Large intestine (tissue), 12 donors: ENCODE data around the gene TJP3. TPM values are rescaled to one million over a fixed set of nuclear protein-coding genes. Genes with fewer than 3 reads are reported as not detected.

Source experiments
- DNase-seq, 2 donors: peaks; one replicate each; pipeline versions ENCODE4 v3.0.0 to v3.0.0-alpha.2; 2013
- H3K27ac ChIP-seq: one replicate; pipeline ENCODE4 v1.5.1; 2013; ENCODE audit warnings: low read length
- H3K27me3 ChIP-seq: 2 replicates; pipeline ENCODE4 v1.6.1; 2013; ENCODE audit warnings: low read length; ENCODE audit not compliant: control insufficient read depth, insufficient read depth
- H3K36me3 ChIP-seq: 2 replicates; pipeline ENCODE4 v1.6.1; 2013; ENCODE audit warnings: low read length; ENCODE audit not compliant: control insufficient read depth, insufficient read depth
- H3K4me1 ChIP-seq: one replicate; pipeline ENCODE4 v1.6.1; 2013; ENCODE audit warnings: low read length; ENCODE audit not compliant: control insufficient read depth, insufficient read depth
- H3K4me3 ChIP-seq: one replicate; pipeline ENCODE4 v1.5.1; 2013; ENCODE audit warnings: low read length
- H3K9me3 ChIP-seq: one replicate; pipeline ENCODE4 v1.6.1; 2013; ENCODE audit warnings: mild to moderate bottlenecking, low read depth, low read length, moderate library complexity; ENCODE audit not compliant: control insufficient read depth
- WGBS: methylation state at CpG from one replicate; pipeline ENCODE4 v1.1.5; 2013; ENCODE audit warnings: low lambda C conversion rate; ENCODE audit not compliant: insufficient coverage; 5-methylcytosine and 5-hydroxymethylcytosine counted together
- long read RNA-seq, 11 donors: transcript quantifications; one replicate each; lab custom pipeline, GENCODE V29; 2026
- polyA plus RNA-seq: library from polyadenylated mRNA; unstranded; fragments of 120-200 nt; gene quantifications from one replicate; pipeline ENCODE4 v1.2.1, GENCODE V29; 2013

The TJP3 gene, protein sequence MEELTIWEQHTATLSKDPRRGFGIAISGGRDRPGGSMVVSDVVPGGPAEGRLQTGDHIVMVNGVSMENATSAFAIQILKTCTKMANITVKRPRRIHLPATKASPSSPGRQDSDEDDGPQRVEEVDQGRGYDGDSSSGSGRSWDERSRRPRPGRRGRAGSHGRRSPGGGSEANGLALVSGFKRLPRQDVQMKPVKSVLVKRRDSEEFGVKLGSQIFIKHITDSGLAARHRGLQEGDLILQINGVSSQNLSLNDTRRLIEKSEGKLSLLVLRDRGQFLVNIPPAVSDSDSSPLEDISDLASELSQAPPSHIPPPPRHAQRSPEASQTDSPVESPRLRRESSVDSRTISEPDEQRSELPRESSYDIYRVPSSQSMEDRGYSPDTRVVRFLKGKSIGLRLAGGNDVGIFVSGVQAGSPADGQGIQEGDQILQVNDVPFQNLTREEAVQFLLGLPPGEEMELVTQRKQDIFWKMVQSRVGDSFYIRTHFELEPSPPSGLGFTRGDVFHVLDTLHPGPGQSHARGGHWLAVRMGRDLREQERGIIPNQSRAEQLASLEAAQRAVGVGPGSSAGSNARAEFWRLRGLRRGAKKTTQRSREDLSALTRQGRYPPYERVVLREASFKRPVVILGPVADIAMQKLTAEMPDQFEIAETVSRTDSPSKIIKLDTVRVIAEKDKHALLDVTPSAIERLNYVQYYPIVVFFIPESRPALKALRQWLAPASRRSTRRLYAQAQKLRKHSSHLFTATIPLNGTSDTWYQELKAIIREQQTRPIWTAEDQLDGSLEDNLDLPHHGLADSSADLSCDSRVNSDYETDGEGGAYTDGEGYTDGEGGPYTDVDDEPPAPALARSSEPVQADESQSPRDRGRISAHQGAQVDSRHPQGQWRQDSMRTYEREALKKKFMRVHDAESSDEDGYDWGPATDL
- polyA plus RNA-seq, result 73.4 TPM
- long read RNA-seq, donor 1, transcript TJP3-202 (21 exons, 3,350 nt), result major isoform, 6 of 7 reads
- long read RNA-seq, donor 1, partial matches to known transcripts, result 0 of 7 reads
- long read RNA-seq, donor 1, other reads (novel, unspliced or antisense), result 0 of 7 reads
- long read RNA-seq, donor 2, transcript TJP3-202 (21 exons, 3,350 nt), result major isoform, 6 of 29 reads
- long read RNA-seq, donor 2, partial matches to known transcripts, result 22 of 29 reads
- long read RNA-seq, donor 2, other reads (novel, unspliced or antisense), result 0 of 29 reads
- long read RNA-seq, donor 3, result 0 reads
- long read RNA-seq, donor 4, partial matches to known transcripts, result 0 of 1 reads
- long read RNA-seq, donor 4, other reads (novel, unspliced or antisense), result 0 of 1 reads
- long read RNA-seq, donor 5, partial matches to known transcripts, result 0 of 1 reads
- long read RNA-seq, donor 5, other reads (novel, unspliced or antisense), result 0 of 1 reads
- long read RNA-seq, donor 6, partial matches to known transcripts, result 19 of 30 reads
- long read RNA-seq, donor 6, other reads (novel, unspliced or antisense), result 5 of 30 reads
- long read RNA-seq, donor 7, partial matches to known transcripts, result 0 of 3 reads
- long read RNA-seq, donor 7, other reads (novel, unspliced or antisense), result 0 of 3 reads
- long read RNA-seq, donor 8, partial matches to known transcripts, result 10 of 12 reads
- long read RNA-seq, donor 8, other reads (novel, unspliced or antisense), result 0 of 12 reads
- long read RNA-seq, donor 9, transcript TJP3-202 (21 exons, 3,350 nt), result major isoform, 5 of 7 reads
- long read RNA-seq, donor 9, partial matches to known transcripts, result 0 of 7 reads
- long read RNA-seq, donor 9, other reads (novel, unspliced or antisense), result 0 of 7 reads
- long read RNA-seq, donor 10, partial matches to known transcripts, result 17 of 24 reads
- long read RNA-seq, donor 10, other reads (novel, unspliced or antisense), result 0 of 24 reads
- long read RNA-seq, donor 11, partial matches to known transcripts, result 0 of 5 reads
- long read RNA-seq, donor 11, other reads (novel, unspliced or antisense), result 0 of 5 reads

DNA sequence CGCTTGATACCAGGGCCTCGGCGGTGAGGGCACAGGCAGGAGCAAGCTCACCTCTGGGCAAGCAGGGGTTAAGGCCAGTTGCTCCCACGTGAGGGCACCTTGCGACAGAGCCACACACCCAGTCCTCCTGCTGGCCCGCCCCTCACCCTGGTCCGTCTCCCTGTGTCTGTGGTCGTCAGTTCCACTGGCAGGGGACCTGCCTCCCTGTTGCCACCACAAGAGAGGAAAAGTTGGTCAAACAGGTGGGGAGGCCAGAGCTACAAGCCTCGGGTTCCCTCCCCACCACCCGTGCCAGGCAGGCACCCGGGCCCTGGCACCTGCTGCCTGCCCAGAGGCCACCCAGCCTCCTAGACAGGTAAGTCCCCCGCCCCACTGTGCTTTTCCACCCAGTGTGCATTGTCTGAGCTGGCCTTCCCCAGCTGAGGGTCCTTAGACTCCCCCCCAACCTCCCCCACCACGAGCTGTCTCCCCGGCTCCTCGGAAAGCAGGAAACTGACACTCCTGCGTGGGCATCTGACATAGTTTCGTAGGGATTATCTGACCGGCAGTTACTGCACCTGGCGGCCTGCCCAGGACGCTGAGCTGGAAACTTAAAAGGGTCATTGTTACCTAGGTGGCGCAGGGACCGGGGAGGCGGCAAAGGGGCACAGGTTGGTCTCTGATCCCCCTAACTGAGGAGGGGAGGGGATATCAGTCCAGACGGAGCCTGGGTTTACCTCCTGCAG is at the start of gene TJP3:
TSS of gene TJP3 (plus strand) at position 178 of the 725 bp plus-strand sequence. CDS start 20,049 bp downstream, outside the sequence.
- Histone ChIP-seq H3K4me1 (peaks cover 28% of the 10 kb centered on the region), H3K9me3 (no peaks in the 10 kb centered on the region)
- peak; percentile 81 to 87 for DNase-seq

DNA sequence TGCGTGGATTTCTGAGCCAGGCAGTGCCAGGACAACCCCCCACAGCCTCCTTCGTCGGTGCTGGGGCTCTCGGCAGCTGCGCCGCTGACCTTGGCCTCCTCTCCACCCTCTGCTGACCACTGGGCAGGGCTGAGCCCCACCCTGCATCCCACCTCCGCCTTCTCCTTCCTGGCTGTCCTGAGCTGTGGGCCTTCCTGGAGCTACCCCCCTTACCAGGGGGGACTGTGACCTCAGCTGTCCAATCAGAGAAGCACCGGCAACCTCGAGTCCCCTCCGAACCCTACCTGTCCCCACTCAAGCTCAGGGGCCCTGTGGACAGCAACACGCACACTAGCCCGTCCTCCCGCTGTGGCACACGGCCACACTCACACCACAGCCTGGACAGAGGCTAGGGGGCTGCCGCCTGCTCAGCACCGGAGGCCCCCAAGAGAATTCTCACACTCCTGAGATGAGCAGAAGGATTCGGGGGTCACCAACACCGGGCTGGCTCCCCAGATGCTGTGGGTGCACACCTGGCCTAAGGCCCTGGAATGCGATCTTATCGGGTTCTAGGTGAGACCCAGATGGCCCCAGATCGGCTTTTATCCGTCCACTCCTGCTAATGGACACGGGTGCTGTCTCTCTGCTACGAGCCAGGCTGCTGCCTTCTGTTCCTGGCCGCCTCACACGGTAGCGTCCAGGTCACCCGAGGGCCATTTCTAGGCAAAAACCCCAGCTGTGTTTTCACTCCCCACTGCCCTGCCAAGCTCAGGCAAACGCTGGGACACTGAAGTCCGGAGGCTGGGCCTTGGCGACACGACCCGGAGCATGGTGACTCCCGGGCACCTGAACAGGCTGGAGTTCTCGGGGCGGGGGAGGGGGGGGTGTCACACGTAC is 49.1 kb upstream of the TJP3 start:
- no peak for DNase-seq
- no peaks in the 10 kb centered on the region for H3K4me1 ChIP-seq
- H3K4me3 ChIP-seq, result no peak overlapping the region
- no peak overlapping the region for H3K27ac ChIP-seq
- H3K9me3 ChIP-seq, result peaks cover 18% of the 10 kb centered on the region
- WGBS, result no CpG with 5 or more reads among the region's 37 CpGs
- no peaks in the 10 kb centered on the region for H3K27me3 ChIP-seq
- peaks cover 63% of the 10 kb centered on the region for H3K36me3 ChIP-seq

More for the DNA sequence above, at the start of gene TJP3:
- no CpG with 5 or more reads among the region's 24 CpGs for WGBS
- Histone ChIP-seq H3K27ac (peak within 1 kb of the TSS; percentile 99), H3K27me3 (no peaks in the 10 kb centered on the region), H3K4me3 (peak within 1 kb of the TSS; percentile 86), H3K36me3 (no peaks in the 10 kb centered on the region)

- no peaks in the 10 kb centered on the region for H3K27me3 ChIP-seq
Observed at GRCh38 chr19:3659746-3660112, 48.5 kb upstream of the TJP3 start.

DNA sequence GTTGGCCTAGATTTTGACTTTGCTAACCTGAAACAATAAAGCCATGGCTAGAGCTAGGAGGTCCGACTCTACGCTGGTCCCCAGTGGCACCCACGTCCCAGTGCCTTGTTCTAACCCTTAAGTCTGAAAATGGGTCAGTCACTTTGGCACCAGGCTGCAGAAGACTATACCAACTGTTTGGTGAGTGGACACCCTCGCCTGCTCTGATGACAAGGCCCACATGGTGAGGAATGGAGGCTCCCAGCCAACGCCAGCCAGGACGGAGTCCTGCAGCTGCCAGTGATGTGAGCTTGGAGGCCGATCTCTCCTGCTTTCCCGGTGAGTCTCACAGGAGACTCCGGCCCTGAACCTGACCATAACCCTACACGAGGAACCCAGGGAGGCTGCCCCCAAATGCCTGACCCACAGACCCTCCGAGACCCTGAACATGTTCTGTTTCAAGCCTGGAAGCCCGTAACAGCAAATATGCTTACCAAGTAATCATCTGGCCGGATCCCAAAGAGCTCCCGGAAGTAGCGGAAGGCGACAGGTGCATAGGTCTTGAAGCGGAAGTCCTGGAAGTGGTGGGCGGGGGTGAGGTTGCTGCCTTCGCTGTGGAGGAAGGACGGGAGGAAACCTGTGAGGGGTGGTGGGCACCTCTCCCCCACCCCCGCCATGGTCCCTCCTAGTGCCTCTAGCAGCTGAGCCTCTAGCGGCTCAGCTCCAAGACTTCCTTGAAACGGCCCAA is 47.5 kb upstream of the TJP3 start:
- WGBS, result no CpG with 5 or more reads among the region's 23 CpGs
- Histone ChIP-seq H3K4me1 (no peaks in the 10 kb centered on the region), H3K4me3 (no peak overlapping the region), H3K27ac (no peak overlapping the region), H3K9me3 (peaks cover 18% of the 10 kb centered on the region), H3K36me3 (peaks cover 67% of the 10 kb centered on the region), H3K27me3 (no peaks in the 10 kb centered on the region)
- DNase-seq, result no peak

More at GRCh38 chr19:3659746-3660112, 48.5 kb upstream of the TJP3 start:
- Histone ChIP-seq H3K4me1 (no peaks in the 10 kb centered on the region), H3K27ac (no peak overlapping the region), H3K36me3 (peaks cover 65% of the 10 kb centered on the region), H3K9me3 (peaks cover 18% of the 10 kb centered on the region), H3K4me3 (no peak overlapping the region)
- no peak for DNase-seq
- WGBS, result no CpG with 5 or more reads among the region's 22 CpGs

- peaks cover 13% of the 10 kb centered on the region for H3K9me3 ChIP-seq
- no peak for DNase-seq
- no peak overlapping the region for H3K4me3 ChIP-seq
- peaks cover 65% of the 10 kb centered on the region for H3K36me3 ChIP-seq
- H3K27me3 ChIP-seq, result no peaks in the 10 kb centered on the region
- 100% methylated on average over 1 of the region's 34 CpGs for WGBS
- peaks cover 5% of the 10 kb centered on the region for H3K4me1 ChIP-seq
- no peak overlapping the region for H3K27ac ChIP-seq
Observed at GRCh38 chr19:3661284-3662238, 46.6 kb upstream of the TJP3 start.

- Histone ChIP-seq H3K27me3 (no peaks in the 10 kb centered on the region), H3K27ac (no peak overlapping the region), H3K36me3 (peaks cover 51% of the 10 kb centered on the region), H3K4me3 (no peak overlapping the region), H3K9me3 (peaks cover 7% of the 10 kb centered on the region), H3K4me1 (peaks cover 22% of the 10 kb centered on the region)
- no CpG with 5 or more reads among the region's 18 CpGs for WGBS
- no peak for DNase-seq
Observed at GRCh38 chr19:3663838-3664237, 44.3 kb upstream of the TJP3 start.

GRCh38 chr19:3664879-3665642 is 43.1 kb upstream of the TJP3 start:
- no peaks in the 10 kb centered on the region for H3K27me3 ChIP-seq
- peaks cover 31% of the 10 kb centered on the region for H3K4me1 ChIP-seq
- peaks cover 43% of the 10 kb centered on the region for H3K36me3 ChIP-seq
- peaks cover 7% of the 10 kb centered on the region for H3K9me3 ChIP-seq
- no peak for DNase-seq
- H3K4me3 ChIP-seq, result no peak overlapping the region
- H3K27ac ChIP-seq, result no peak overlapping the region
- WGBS, result no CpG with 5 or more reads among the region's 19 CpGs
